ENCODE measurements around the gene GLRB.
"Not testable (repeated sequence)": the region's sequence is repeated elsewhere in the genome, so short reads cannot be mapped to it uniquely, and the experiment has no call there.

GLRB gene

GRCh38 chr4:157075811-157076577 is at the start of gene GLRB:
TSS of gene GLRB (plus strand) at chr4:157076150. CDS start at chr4:157078025, 1,875 bp downstream.
- DNase-seq (ENCODE audit: low spot score) = no peak

- DNase-seq (ENCODE audit: low spot score) = no peak
These were observed 40.5 kb upstream of the GLRB start for GRCh38 chr4:157035471-157035870.

- DNase-seq (ENCODE audit: low spot score) = no peak
These were observed 35.5 kb upstream of the GLRB start for GRCh38 chr4:157040405-157040804.

GRCh38 chr4:157043131-157043530 is 32.8 kb upstream of the GLRB start:
- DNase-seq (ENCODE audit: low spot score) = no peak

- no peak for DNase-seq (ENCODE audit: low spot score)
These were observed 30.3 kb upstream of the GLRB start for GRCh38 chr4:157045507-157046127.

GRCh38 chr4:157048248-157048647 is 27.7 kb upstream of the GLRB start:
- DNase-seq (ENCODE audit: low spot score) = no peak

- no peak for DNase-seq (ENCODE audit: low spot score)
These were observed 25.4 kb upstream of the GLRB start for GRCh38 chr4:157050561-157050960.

GRCh38 chr4:157052429-157053040 is 23.4 kb upstream of the GLRB start:
- no peak for DNase-seq (ENCODE audit: low spot score)

- DNase-seq (ENCODE audit: low spot score) = no peak
These were observed 18.7 kb upstream of the GLRB start for GRCh38 chr4:157057218-157057617.

GRCh38 chr4:157058899-157059298 is 17.1 kb upstream of the GLRB start:
- not testable (repeated sequence) for DNase-seq (ENCODE audit: low spot score)

- no peak for DNase-seq (ENCODE audit: low spot score)
These were observed 3.9 kb upstream of the GLRB start for GRCh38 chr4:157072002-157072401.

GRCh38 chr4:157075401-157075800 is 549 bp upstream of the GLRB start:
- DNase-seq (ENCODE audit: low spot score) = no peak

GRCh38 chr4:157076578-157076947 is 613 bp downstream of the GLRB start:
- DNase-seq (ENCODE audit: low spot score) = no peak

- no peak for DNase-seq (ENCODE audit: low spot score)
These were observed 3.5 kb downstream of the GLRB start for GRCh38 chr4:157079441-157079840.

- DNase-seq (ENCODE audit: low spot score) = no peak
These were observed 4.7 kb downstream of the GLRB start for GRCh38 chr4:157080605-157081004.

GRCh38 chr4:157095716-157096115 is 19.8 kb downstream of the GLRB start:
- no peak for DNase-seq (ENCODE audit: low spot score)

GRCh38 chr4:157096439-157096838 is 20.5 kb downstream of the GLRB start:
- no peak for DNase-seq (ENCODE audit: low spot score)

GRCh38 chr4:157099506-157099905 is 23.6 kb downstream of the GLRB start:
- no peak for DNase-seq (ENCODE audit: low spot score)

- DNase-seq (ENCODE audit: low spot score) = no peak
These were observed 28.6 kb downstream of the GLRB start for GRCh38 chr4:157104541-157104940.

- DNase-seq (ENCODE audit: low spot score) = no peak
These were observed 38.7 kb downstream of the GLRB start for GRCh38 chr4:157114671-157115070.

GRCh38 chr4:157115613-157116335 is 39.8 kb downstream of the GLRB start:
- no peak for DNase-seq (ENCODE audit: low spot score)

GRCh38 chr4:157121401-157121800 is 45.5 kb downstream of the GLRB start:
- DNase-seq (ENCODE audit: low spot score) = no peak

GRCh38 chr4:157127571-157127970 is 51.6 kb downstream of the GLRB start:
- no peak for DNase-seq (ENCODE audit: low spot score)

All from hematopoietic multipotent progenitor cell treated with erythropoietin and hydrocortisone succinate and interleukin-3 and kit ligand, for 17 days (in vitro differentiated cells).